KG1 (cell line): ENCODE data around the gene ROBO1.
"Not testable (repeated sequence)": the region's sequence is repeated elsewhere in the genome, so short reads cannot be mapped to it uniquely, and the experiment has no call there.

Source experiments
- DNase-seq: peaks from one replicate; lab custom pipeline; 2025; lab: John Stamatoyannopoulos, UW

Gene ROBO1

GRCh38 chr3:79245284-79246138 is 522.3 kb downstream of the ROBO1 start:
- DNase-seq: no peak

GRCh38 chr3:79236496-79236895 is 531.3 kb downstream of the ROBO1 start:
- no peak for DNase-seq

- no peak for DNase-seq
Measured at GRCh38 chr3:79233431-79234060, 534.3 kb downstream of the ROBO1 start.

- no peak for DNase-seq
Measured at GRCh38 chr3:79230266-79230665, 537.5 kb downstream of the ROBO1 start.

- DNase-seq: no peak
Measured at GRCh38 chr3:79217096-79217495, 550.7 kb downstream of the ROBO1 start.

- no peak for DNase-seq
Measured at GRCh38 chr3:79215286-79215685, 552.5 kb downstream of the ROBO1 start.

- no peak for DNase-seq
Measured at GRCh38 chr3:79211586-79212359, 556.0 kb downstream of the ROBO1 start.

- no peak for DNase-seq
Measured at GRCh38 chr3:79204351-79204750, 563.4 kb downstream of the ROBO1 start.

- no peak for DNase-seq
Measured at GRCh38 chr3:79203144-79203519, 564.7 kb downstream of the ROBO1 start.

- no peak for DNase-seq
Measured at GRCh38 chr3:79202471-79203143, 565.2 kb downstream of the ROBO1 start.

GRCh38 chr3:79200456-79200855 is 567.3 kb downstream of the ROBO1 start:
- no peak for DNase-seq

- DNase-seq: no peak
Measured at GRCh38 chr3:79199966-79200365, 567.8 kb downstream of the ROBO1 start.

GRCh38 chr3:79187426-79187825 is 580.4 kb downstream of the ROBO1 start:
- no peak for DNase-seq

- no peak for DNase-seq
Measured at GRCh38 chr3:79184251-79184650, 583.5 kb downstream of the ROBO1 start.

- no peak for DNase-seq
Measured at GRCh38 chr3:79183496-79183895, 584.3 kb downstream of the ROBO1 start.

GRCh38 chr3:79178471-79179180 is 589.2 kb downstream of the ROBO1 start:
- no peak for DNase-seq

GRCh38 chr3:79175870-79176269 is 591.9 kb downstream of the ROBO1 start:
- DNase-seq: no peak

- not testable (repeated sequence) for DNase-seq
Measured at GRCh38 chr3:79173259-79173658, 594.5 kb downstream of the ROBO1 start.

- no peak for DNase-seq
Measured at GRCh38 chr3:79172241-79172640, 595.6 kb downstream of the ROBO1 start.

GRCh38 chr3:79170021-79170420 is 597.8 kb downstream of the ROBO1 start:
- DNase-seq: no peak

GRCh38 chr3:79167651-79168416 is 600.0 kb downstream of the ROBO1 start:
- no peak for DNase-seq
